NCI-H2171 (cell line): Measurements from ENCODE around the gene MGAT3.
A peak's percentile ranks its signal among the peaks of the same experiment; 100 is the strongest.

Experiments used
- DNase-seq: peaks from one replicate; lab custom pipeline; 2025; lab: John Stamatoyannopoulos, UW

Gene MGAT3

DNA sequence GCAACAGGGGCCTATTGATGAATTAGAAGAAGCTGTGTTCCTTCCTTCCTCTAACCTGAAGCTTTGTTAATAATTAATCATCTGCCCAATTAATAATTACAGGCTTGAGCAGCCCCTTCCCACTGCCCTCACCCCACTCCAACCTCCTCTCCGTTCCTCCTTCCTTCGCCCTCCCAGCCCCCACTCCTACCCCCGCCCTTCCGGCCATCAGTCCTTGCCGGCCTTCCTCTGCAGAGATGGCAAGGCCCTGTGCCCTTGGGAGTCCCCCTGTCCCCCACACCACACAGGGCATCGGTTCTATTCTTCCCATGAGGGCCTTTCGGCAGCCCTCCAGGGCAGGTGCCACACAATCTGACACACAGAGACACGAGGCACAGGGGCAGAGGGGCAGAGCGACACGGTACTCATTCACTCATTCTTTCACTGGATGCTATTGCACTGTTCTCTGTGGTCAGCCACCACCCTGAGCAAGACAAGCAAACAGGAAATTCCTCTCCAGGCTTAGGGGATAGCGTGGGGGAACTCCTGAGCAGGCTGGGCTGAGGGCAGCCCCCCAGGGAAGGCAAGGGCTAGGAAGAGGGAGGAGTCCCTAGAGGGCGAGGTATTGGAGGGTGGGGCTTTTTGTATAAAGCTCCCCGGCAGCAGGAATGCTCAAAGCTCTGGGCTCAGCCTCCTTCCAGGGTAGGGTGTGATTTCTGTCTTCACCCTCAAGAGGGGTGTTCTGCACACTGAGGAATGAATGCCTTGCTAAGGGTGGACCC, 14.7 kb downstream of the MGAT3 start:
- no peak for DNase-seq

DNA sequence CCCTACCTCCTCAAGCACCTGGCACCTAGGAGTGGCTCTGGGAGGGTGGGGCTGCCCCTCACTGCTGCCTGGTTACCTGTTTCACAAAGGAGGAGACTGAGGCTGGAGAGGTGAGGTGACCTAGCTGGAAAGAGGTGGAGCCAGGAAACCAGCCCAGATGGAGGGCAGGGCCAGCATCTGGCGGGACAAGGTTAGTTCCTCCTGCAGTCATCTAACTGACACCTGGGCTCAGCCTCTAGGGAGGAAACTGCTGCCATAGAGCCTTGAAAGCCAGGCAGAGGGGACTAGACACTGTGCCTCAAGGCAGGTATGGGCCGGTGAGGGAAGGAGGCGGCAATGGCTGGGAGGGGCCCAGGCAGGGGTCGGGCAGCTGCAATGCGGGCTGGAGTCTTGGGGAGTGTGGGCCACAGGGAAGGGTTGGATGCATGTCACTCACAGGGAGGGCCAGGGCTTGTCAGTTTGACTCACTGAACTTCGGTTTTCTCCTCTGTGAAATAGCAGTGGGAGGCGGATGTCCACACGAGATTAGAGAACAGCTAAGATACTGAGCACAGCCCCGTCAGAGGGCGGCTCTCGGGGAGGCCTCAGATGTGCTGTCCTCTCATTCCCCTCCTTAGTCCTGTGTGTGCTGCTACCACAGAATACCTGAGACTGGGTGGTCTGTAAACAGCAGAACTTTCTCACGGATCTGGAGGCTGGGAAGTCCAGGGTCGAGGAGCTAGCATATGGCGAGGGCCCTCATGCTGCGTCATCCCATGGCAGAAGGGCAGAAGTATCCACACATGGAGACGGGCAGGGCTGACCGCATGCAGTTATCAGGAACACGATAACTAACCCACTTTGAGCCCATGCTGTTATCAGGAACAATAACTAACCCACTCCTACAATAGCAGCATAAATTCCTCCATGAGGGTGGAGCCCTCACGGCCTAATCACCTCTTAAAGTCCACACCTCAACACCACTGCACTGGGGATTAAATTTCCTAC, 16.1 kb downstream of the MGAT3 start:
- DNase-seq: peak; percentile 74

DNA sequence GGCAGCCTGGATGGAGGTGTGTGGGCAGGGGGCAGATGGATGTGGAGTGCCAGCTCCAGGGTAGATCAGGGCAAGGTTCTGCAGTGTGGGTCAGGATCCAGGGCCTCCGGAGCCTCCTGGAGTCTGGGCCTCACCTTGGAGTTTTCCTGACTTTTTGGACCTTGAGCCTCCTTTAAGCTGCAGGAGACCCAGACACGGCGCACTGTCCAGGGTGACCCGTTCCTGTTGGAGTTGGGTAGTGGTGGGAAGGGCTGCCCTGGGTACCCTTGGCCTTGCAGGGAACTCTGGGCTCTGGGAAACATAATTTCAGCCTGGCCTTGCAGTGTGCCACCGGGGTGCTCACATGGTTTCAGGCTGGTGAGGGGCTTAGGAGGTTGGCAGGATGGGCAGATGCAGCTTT, 17.0 kb downstream of the MGAT3 start:
- DNase-seq: no peak

DNA sequence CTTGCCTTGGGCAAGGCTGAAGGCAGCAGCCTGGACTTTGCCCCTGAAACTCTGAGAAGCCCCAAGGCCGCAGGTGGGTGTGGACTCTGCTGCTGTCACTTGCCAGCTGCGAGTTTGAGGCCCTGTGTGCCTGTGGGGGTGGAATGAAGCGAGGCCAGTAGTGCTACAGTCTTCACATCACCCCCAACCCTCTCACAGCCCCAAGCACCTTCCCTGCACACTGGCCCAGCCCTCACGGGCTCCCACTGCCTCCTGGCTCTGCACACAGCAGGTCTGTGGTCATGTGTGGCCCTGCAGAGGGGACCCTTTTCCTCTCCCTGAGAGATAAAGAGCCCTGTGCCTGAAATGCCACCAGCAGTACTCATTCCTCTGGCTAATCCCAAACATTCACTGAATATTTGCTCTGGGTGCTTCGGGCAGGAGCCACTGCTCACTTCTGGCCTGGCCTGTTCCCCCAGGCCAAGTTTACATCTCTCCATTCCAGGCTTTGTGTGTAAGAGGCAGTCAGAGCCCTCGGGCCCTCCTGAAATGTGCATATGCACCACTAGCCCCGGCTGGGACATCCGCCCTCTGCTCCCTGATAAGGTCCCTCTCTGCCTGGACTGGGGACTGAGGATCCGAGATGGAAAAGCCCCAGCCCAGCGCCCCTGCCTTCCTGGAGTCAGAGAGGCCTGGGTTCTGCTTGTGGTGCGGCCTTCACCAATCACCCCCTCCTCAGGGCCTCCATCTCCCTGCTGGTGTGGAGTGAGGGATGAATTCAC, 17.7 kb downstream of the MGAT3 start:
- DNase-seq: no peak

DNA sequence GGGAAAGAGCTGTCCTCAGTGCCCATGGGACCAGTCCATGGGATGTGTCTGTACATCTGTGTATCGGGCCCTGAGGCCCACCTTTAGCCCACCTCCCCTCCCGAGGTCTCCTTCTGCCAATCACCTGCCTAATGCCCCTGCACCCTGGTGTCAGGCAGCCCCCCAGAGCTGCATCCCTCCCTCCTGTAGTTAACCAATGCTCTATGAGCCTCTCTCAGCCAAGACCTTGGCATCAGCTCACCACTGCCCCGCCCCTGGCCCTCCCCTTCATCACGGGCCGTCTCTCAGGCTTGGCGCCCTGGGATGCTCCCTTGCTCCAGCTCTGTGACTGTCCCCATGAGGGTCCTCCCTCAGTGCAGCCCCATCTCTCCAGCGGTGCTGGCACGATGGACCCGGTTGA, 18.5 kb downstream of the MGAT3 start:
- DNase-seq: no peak

DNA sequence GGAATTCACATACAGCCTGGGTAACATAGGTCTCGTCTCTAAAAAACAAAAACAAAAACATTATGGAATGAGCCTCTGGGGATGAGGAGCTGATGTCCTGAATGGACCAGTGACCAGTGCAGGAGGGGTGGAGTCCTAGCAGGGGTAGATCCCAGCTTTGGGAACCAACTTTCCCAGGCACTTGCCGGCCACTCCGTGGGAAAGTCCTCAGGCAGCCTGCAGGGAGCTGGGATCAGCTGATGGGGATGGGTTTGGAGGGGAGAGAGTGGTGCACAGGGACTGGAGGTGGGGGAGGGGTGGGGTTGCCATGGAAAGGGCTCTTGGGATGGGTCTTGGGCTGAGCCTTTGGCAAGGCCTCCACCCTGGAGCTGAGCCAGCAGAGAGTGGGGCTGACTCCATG, 19.1 kb downstream of the MGAT3 start:
- no peak for DNase-seq

DNA sequence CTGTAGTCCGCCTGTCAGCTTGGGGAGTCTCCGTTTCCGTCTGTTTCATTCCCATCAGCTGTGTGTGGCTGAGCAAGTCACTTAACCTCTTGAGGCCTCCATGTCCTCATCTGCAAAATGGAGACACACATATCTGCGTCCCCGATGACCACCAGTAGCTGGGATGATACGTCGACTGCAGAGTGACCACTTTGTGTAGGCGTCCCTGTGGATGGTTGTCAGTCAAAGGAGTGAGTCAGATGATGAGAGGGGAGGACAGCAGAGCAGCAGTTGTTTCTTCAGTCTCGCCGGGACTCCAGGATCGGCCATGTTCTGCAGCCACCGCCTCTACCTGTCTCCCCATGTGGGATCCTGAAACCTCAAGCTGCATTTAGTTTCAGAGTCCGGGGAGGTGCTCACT, 19.9 kb downstream of the MGAT3 start:
- no peak for DNase-seq

DNA sequence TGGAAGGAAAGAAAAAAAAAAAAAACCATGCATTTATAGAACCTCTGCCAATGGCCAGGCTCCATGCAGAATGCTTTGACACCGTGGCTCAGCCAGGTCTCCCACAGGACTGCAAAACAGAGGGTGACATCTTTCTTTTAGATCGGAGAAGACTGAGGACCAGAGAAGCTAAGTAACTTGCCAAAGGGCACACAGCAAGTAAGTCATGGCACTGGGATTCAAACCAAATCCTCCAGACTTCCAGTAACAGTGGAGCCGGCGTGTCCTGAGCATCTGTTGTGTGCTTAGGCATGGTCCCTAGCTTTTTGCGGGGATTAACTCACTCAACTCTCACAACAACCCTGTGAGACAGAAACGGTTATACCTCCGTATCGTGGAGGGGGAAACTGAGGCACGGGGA, 20.7 kb downstream of the MGAT3 start:
- no peak for DNase-seq

DNA sequence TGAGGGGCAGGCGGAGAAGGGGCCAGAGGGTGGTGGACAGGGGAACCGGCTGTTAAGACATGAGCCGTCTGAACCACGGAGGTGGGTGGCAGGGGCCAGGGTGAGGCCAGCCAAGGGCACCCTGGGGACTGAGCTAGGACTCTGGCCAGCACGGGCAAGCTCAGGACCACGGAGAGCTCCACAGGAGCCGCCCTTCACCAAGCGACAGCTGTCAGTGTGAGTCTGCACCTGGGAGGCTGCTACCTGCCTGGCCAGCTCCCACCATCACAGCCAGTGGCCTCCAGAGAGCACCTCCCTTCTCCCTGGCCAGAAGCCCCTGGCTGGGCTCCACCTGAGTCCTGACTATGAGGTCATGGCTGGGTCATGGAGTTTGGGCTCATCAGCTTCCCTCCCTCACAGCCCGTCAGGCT, 21.6 kb downstream of the MGAT3 start:
- no peak for DNase-seq

DNA sequence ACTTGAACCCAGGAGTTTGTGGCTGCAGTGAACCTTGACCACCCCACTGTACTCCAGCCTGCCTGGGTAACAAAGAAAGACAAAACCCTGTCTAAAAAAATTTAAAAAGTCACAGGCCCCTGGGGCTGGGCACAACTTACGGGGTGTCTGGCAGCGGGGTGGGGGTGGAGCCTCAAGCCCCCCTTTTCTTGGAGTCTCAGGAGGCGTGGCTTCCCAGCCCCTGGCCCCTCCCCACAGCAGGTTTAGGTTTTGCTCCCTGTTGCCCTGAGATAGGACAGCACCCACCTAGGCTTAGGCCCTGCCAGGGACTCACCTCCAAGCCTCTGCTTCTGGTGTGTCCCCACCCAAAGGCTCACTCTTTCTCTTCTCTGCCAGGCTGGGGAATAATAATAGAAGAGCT, 22.4 kb downstream of the MGAT3 start:
- no peak for DNase-seq

DNA sequence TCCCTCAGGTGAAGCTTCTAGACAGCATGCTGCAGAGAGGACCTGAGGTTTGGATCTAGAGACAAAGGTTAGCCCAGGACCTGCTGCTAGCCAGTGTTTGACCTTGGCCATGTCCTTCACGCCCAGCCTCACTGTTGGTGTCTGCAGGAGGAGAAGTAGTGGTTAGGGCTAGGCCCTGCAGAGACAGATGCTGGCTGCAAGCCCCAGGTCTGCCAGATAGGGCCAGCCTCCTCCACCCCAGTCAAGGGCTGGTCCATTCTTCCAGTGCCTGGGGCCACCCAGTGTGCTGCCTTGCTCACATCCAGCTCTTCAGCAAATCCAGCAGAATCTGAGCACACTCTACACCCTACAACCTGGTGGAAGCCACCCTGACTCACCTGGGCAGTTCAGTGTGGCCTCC, 23.7 kb downstream of the MGAT3 start:
- no peak for DNase-seq

DNA sequence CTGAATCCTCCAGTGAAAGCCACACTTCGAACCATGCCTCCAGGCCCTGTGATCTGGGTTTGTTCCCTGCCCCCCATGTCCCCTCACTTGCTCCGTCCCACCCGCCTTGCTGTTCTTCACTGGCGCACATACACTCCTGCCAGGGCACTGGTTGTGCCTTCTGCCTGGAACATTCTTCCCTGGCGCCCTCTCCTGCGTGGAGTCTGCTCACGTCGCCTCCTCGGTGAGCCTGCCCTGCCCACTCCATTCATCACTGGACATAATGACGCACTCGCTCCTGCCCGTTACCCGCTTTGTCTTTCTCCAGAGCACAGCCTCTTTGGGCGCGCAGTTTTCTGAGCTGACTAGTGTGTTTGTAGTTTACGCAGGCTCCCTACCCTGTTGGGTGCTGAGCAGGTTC, 24.2 kb downstream of the MGAT3 start:
- no peak for DNase-seq

DNA sequence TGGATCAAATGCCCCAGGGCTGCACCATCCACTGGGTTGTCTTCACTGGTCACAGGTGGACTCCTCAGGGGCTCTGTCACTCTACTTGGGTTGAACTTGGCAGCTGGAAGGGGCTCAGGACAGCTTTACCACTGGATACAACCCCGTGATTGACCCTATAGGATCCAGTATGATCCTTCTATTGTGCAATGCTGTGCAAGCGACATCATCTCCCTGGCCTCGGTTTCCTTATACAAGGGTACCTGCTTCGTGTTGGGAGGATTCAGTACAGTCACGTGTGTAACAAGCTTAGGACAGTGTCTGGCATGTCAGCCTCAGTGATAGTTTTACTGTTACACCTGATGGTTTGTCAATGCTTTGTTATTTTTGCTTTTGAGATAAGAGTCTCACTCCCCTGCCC, 24.8 kb downstream of the MGAT3 start:
- no peak for DNase-seq

DNA sequence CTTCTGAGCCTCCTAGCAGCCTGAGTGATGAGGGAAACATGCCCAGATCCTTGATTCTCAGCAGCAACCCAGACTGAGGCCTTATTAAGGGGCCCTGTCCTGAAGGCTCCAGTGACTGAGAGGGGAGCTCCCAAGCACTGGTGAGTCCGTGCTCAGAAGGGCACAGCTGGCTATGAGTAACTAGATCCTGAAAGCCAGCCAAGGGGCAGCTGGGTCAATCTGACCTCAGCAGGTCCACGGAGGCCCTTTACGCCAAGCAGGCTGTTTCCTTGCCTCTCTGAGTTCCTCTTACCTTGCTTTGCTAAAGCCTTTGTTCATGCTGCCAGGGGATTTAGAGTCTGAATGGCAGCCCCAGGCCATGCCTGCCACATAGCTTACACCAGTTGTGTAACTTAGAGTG, 26.0 kb downstream of the MGAT3 start:
- no peak for DNase-seq

DNA sequence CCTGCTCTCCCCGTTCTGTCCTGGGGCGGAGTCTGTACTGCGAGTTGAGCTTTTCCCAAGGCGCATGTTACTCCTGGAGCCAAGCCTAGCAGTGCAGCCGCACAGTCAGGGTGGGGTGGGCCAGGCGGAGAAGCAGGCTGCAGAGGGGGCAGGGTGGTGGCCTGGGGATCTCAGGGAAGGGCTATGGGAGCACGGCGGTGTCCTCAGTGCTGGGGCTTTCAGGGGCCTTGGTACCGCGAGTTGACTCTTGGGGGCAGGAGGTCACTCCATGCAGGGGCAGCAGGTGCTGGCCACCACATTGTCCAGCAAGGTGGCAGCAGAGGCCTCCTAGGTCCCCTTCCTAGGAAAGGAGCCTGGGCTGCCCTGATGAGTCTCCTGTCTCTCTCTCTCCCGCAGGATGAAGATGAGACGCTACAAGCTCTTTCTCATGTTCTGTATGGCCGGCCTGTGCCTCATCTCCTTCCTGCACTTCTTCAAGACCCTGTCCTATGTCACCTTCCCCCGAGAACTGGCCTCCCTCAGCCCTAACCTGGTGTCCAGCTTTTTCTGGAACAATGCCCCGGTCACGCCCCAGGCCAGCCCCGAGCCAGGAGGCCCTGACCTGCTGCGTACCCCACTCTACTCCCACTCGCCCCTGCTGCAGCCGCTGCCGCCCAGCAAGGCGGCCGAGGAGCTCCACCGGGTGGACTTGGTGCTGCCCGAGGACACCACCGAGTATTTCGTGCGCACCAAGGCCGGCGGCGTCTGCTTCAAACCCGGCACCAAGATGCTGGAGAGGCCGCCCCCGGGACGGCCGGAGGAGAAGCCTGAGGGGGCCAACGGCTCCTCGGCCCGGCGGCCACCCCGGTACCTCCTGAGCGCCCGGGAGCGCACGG, 30.4 kb downstream of the MGAT3 start:
- no peak for DNase-seq

DNA sequence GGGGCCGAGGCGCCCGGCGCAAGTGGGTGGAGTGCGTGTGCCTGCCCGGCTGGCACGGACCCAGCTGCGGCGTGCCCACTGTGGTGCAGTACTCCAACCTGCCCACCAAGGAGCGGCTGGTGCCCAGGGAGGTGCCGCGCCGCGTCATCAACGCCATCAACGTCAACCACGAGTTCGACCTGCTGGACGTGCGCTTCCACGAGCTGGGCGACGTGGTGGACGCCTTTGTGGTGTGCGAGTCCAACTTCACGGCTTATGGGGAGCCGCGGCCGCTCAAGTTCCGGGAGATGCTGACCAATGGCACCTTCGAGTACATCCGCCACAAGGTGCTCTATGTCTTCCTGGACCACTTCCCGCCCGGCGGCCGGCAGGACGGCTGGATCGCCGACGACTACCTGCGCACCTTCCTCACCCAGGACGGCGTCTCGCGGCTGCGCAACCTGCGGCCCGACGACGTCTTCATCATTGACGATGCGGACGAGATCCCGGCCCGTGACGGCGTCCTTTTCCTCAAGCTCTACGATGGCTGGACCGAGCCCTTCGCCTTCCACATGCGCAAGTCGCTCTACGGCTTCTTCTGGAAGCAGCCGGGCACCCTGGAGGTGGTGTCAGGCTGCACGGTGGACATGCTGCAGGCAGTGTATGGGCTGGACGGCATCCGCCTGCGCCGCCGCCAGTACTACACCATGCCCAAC, 31.2 kb downstream of the MGAT3 start:
- no peak for DNase-seq

DNA sequence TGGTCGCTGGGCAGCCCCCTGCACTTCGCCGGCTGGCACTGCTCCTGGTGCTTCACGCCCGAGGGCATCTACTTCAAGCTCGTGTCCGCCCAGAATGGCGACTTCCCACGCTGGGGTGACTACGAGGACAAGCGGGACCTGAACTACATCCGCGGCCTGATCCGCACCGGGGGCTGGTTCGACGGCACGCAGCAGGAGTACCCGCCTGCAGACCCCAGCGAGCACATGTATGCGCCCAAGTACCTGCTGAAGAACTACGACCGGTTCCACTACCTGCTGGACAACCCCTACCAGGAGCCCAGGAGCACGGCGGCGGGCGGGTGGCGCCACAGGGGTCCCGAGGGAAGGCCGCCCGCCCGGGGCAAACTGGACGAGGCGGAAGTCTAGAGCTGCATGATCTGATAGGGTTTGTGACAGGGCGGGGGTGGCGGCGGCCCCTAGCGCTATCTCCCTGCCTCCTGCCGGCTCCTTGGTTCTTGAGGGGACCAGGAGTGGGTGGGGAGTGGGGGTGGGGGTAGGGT, 31.8 kb downstream of the MGAT3 start:
- no peak for DNase-seq

DNA sequence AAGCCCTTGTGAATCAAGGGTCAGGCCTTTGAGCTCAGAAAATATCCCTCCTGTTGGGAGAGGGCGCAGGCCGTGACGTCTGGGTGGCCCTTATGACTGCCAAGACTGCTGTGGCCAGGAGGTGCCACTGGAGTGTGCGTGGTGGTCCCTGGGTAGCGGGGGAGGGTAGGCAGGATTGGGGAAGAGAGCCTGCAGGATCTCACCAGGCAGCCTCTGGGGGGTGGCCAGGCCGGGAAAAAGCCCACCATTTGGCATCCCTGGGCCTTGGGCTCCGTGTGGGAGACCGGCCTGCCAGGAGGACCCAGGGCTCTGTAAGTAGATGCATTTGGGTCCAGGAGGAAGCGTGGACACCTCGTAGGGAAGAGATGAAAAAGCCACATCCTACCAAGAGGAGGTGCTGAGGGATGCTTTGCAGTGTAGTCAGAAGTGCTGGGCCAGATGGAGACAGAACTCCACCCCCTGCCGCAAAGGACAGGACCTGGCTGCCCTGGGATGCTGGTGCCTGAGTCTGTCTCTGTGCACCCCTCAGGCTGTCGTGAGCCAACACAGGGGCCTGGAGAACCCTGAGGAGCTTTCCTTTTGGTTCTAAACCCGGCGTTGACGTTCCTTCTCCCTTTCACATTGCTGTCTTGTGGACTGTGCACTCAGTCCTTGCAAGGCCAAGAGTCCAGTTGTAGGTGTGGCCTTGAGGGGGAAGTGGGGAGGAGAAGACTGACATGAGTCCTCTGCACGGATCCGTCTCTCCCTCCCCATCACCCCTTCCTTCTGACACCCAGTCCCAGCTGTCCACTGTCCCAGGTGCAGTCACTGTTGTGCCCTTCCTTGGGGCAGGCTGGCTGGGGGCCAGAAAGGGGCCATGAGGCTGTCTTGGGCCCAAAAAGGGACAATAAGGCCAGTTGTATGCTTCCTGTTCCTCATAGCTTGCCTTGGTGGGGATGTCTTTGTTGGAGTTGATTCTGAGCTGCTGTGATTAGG, 32.6 kb downstream of the MGAT3 start:
- no peak for DNase-seq

DNA sequence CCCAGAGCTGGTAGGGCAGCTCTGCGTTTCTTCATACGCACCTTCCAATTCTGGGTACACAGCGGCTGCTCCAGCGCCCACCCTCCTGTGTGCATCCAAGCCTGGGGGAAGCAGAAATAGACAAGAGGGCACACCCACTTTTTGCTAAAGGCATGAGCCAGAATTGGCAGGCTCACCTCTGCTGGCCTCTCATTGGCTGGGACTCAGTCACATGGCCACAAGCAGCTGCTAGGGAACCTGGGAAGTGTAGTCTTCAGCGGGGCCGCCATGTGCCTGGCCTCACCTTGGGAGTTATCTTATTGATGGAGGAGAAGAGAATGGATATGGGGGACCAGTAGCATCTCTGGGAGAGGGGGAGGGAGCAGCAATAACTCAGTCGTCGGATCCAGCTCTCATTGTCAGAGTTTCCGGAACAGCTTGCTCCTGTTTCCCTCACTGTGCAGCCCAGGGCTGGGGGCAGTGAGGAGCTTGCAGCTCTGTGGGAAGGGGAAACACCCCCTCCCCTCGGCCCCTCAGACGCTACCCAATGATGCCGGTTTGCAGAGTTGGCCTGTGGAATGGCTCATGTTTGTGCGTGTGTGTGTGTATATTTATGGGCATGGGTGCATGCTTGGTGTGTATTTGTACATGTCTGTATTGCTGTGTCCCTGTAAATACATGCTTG, 33.5 kb downstream of the MGAT3 start:
- peak; percentile 81 for DNase-seq
